GM12891 (cell line): ENCODE data around the gene CELA3A.
"Not testable (repeated sequence)": the region's sequence is repeated elsewhere in the genome, so short reads cannot be mapped to it uniquely, and the experiment has no call there.

Experiments used
- PAX5 ChIP-seq: IDR thresholded peaks from 2 replicates; pipeline ENCODE4 v1.6.1; 2011; ENCODE audit warnings: low read length, moderate library complexity, mild to moderate bottlenecking; ENCODE audit not compliant: insufficient read depth, severe bottlenecking
- POLR2A ChIP-seq: IDR thresholded peaks from 2 replicates; pipeline ENCODE4 v1.6.1; 2011; ENCODE audit warnings: low read depth, low read length, control low read depth
- POLR2AphosphoS5 ChIP-seq: IDR thresholded peaks from 2 replicates; pipeline ENCODE4 v1.6.1; 2011; ENCODE audit warnings: low read depth, low read length, control low read depth
- POU2F2 ChIP-seq: IDR thresholded peaks from 2 replicates; pipeline ENCODE4 v1.6.1; 2011; ENCODE audit warnings: low read depth, mild to moderate bottlenecking, control low read depth, low read length, moderate library complexity
- SPI1 ChIP-seq: IDR thresholded peaks from 2 replicates; pipeline ENCODE4 v1.6.1; 2011; ENCODE audit warnings: low read depth, low read length, control low read depth
- TAF1 ChIP-seq: IDR thresholded peaks from 2 replicates; pipeline ENCODE4 v1.6.1; 2011; ENCODE audit warnings: low read depth, low read length, control low read depth

GRCh38 chr1:21978209-21978608 is 23.2 kb upstream of the CELA3A start:
- TF ChIP-seq POLR2AphosphoS5, POLR2A, TAF1, PAX5, SPI1, POU2F2: not testable (repeated sequence)
